Stromal cell of bone marrow (primary cell): ENCODE results near the gene FHOD3.

Experiments used
- DNase-seq: peaks from one replicate; pipeline ENCODE4 v3.0.0-alpha.2; 2012; ENCODE audit warnings: low read depth

The FHOD3 gene

DNA sequence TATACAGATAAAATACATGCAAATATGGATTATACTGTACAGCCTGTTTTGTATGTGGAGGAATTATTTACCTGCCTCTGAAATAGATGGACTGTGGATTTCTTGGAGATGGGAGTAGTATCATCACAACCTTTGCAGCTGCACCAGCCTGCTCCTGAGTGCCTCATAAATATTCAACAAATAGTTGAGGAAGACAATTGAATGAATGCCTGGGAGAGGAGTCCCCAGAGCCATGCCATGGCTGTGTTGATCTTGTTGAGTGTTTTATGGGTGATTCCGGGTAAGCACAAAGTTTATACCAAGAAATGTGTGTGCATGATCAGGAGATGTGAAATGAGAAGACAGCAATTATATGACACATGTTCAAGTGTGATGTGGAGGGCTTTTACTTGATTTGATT lies 225.0 kb downstream of the FHOD3 start:
- DNase-seq, result no peak

DNA sequence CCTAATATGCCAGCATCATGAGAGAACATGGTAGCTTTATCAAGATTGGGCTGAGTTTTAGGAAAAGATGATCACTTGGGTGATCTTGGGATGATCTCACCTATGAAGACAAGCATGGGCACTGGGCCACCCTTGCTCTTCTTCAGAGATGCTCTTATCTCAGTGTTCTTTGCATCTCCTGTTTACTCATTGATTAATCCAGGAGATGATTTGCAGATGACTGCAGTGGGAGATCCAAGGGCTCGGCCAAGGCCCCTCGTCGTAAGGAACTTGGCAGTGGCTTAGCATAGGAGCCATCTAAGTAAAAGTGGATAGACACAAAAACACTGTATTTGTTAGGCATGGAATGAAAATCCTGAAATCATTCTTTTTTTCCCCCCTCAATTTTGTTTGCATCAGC lies 228.4 kb downstream of the FHOD3 start:
- no peak for DNase-seq

DNA sequence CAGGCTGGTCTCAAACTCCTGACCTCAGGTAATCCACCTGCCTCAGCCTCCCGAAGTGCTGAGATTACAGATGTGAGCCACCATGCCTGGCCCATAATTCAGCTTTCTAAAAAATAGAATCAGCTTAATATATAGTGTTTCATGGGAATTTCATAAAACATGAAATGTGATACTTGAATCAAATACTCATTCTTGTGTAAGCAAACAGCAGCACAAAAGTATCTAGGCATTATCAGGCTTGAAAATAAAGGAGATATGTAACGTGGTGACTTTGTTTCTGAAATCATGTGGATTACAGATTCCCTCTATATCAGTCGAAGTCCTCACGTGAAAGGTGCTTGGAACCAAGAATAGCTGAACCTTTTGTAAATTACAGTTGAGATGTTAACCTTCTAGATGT lies 229.1 kb downstream of the FHOD3 start:
- DNase-seq, result no peak

DNA sequence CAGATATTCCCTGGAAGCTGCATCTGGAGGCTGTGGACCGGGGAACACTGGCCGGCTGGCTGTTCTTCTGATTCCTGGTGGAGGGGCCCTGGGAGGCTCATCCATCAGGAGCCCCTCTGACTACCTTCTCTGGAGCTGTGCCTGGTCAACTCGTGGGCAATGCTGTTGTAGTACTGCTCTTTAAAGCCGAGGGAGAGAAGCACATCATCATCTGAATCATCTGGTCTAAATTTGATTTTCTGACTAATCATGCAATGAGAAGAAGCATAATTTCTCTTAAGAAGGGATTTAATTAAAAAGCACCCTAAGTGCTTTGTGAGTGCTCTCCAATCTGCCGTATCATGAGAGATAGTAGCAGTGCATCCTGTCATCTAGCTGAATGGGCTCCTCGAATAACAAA lies 229.5 kb downstream of the FHOD3 start:
- no peak for DNase-seq

DNA sequence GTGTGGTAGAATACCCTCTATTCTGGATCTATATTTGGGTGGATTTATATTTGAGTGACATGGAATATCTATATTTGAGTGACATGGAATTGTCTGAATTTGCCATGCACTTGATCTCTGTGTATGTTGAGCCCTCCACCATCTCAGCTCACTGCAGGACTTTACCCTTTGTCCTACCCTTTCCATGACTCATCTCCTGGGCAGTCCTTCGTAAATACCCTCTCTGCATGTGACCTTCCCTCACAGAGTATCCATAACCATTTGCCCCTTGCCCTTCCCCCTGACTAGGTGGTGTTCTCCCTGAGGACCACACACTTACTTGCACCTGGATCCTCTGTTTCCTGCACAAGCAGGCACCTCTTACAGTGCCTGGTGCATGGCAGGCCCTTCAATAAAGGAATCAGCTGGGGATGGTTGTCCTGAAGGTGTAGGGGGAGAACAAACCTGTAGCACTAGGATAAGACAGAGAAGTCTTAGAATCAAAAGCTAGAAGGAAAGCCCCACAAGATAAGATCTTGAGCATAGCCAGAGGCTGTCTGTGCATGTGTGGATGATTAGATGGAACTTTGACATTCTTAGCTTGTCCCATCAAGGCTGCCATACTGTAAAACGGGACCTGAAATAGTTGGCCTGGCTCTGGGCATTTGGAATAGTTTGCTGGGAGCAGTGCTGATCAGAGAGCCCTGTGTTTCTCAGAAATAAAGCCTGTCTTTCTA lies 230.4 kb downstream of the FHOD3 start:
- no peak for DNase-seq

DNA sequence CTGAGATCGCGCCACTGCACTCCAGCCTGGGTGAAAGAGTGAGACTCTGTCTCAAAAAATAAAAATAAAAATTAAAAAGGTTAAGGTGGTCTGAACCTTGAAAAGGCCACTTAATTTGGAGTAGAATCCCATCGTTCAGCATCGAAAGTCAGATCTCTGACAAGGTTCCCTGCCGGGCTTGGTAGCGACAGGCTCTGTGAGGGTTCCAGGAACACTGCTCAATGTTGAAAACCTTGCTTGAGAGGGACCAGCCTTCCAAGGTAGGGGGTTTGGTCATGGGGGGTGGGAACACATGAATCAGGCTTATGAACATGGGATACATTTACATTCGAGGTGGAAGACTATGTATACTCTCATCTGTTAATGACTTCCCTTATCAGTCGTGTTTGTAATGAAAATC lies 232.2 kb downstream of the FHOD3 start:
- DNase-seq, result no peak

DNA sequence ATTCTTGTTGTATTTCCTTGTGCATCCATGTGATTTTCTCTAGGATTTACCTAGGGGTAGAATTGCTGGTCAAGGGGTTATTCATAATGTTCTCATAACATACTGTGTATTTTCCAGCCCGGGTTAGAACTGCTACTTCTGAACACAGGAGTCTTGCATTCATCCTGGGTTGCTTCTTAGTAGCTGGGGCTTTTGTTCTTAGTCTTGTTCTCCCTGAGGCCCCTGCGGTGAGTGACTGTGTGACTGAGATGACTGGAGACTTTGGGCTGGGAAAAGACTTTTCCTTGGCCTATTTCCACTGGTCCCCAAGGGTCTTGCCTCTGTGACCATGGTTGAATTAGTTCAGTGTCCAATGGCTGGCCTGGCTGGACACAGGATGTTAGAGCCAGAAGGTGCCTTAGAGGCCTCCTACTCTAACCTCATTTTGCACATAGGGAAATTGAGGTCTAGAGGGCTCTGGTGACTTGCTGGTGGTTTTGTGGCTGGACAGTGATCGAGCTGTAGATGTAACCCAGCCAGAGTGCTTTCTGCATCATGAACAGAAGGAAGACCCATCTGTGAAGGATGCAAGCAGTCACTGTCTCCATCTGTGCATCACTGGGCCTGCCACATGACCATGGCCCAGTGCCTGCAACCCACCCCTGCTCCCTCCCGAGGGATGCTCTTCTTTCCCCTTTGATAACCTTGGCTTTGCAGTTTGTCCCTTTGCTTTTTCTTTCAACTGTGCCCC lies 233.3 kb downstream of the FHOD3 start:
- no peak for DNase-seq

DNA sequence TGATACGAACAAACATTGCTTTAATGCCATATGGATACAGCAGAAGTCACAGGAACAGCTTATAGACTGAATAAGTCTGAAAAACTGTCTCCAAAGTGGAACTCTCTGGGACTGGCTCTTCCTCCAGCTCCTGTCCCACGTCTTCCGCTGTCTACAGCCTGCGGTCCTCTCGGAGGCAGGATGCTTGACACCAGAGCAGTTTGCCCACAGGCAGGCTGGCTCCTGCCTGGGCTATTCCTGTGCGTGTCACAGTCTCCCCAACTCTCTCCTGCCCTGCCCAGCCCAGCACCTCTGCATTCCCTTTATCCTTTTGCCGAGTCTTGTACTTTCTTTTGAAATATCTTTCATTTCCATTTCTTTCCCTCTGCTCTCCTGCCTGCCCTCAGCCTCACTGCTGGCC lies 234.1 kb downstream of the FHOD3 start:
- no peak for DNase-seq

DNA sequence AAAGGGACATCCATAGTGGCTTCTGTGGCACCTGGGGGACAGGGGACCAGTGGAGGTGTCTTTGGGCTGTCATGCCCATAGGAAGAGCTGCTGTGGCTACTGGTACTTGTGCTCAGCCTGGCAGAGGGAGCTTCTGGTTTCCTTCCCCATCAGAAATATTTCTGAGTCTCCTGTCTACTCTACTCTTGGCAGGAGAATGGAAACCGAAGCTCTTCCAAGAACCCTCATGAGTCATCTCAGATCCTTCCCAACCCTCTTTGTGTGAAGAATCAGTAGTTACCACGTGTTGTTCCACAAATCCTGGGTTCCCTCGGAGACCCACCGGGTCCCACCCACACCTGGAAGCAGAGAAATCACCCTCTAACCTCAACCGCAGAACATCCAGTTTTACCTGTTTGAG lies 234.9 kb downstream of the FHOD3 start:
- peak; percentile 81 for DNase-seq

DNA sequence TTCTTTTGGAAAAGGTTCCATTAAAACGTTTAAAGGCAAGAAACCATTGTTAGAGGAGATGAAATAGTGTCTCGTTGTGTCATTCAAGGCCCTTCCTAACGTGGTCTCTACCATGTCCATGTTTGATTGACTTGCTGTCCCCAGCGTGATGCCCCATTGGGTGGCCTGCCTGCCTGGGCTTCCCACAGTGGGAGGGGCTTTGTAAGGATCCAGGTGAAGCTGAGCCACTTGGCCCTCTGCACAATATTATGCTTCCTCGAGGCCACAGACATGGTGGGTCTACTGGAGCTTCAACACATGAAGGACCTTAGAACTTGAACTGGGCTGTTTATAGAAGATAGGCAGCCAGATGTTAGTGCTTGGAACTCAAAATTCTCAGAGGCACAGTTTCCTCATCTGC lies 235.3 kb downstream of the FHOD3 start:
- no peak for DNase-seq

DNA sequence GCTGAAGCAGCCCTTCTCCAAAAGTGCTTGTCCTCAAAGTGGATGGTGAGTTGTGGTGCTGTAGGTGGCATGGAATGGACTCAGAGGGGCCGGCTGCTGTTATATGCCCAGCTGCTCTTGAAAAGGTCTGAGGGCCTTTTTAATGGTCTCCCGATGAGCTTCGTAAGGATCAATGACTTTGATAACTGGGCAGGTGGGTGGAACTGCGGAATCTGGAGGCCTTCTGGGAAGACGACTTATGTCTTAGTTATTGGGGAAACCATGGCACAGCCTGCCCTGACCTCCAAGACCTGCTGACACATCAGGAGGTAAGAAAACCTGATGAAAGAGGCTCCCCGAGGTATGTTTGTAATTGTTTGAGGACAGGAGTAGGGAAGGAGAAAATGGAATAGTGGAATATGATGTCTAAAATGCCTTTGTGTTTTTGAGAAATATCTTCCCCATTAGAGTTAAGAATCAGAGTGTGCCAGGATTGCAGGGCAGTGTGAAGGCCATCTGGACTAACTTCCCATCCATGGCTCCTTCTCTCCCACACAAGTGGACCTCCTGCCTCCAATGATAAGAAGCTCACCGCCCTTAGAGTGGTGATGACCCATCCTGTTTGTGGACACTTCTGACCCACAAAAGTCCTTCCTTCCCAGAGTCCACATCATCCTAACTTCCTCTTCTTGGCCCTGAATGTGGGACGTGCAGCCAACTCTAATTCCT lies 236.1 kb downstream of the FHOD3 start:
- DNase-seq, result no peak

DNA sequence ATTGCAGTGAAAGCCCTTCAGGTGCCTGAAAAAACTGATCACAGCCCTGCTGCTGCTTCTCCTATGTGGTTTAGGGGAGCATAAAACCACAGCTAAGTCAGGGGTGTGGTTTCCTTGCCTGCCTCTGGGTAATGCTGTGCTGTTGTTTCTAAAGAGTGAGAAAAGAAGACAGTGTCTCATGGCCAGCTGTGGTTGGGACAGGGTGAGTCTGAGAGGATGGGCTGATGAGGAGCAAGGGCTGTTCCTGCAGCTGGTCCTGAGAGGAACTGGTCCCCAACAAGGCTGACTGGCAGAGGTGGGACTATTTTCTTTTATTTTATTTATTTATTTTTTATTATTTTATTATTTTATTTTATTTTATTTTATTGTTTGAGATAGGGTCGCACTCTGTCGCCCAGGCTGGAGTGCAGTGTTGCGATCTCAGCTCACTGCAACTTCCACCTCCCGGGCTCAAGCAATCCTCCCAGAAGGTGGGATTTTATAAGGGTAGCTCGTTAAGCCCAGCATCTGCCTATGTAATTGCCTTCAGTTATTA lies 236.7 kb downstream of the FHOD3 start:
- no peak for DNase-seq

DNA sequence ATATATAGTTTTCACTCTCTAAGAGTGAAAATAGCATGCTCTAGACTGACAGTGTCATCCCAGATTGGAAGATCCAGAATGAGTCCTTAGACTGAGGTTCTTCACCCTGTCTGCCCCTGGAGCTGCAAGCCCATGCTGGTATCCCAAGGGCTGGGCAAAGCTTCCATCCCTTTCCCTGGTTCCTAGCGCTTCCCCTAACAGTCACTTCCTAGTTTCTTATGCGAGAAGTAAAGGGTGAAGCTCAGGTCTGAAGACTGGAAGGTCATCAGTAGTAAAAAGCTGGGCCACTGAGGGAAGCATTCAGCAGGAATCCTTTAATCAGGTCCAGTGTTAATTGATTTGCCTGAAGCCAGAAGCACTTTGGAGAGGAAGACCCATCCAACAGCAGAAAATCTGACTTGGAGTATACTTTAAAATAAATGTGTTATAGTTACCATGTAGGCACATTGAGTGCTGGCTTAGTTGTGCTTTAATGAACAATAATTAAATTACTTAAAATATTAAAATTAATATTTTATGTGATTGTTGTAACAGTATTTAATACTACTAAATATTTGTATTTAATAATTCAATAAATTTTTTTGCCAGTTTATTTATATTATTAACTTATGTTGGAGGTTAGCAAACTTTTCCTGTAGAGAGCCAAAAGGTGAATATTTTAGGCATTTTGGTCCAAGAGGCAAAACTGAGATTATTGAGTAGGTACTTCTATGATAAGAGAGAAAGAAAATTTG lies 237.9 kb downstream of the FHOD3 start:
- DNase-seq, result no peak

DNA sequence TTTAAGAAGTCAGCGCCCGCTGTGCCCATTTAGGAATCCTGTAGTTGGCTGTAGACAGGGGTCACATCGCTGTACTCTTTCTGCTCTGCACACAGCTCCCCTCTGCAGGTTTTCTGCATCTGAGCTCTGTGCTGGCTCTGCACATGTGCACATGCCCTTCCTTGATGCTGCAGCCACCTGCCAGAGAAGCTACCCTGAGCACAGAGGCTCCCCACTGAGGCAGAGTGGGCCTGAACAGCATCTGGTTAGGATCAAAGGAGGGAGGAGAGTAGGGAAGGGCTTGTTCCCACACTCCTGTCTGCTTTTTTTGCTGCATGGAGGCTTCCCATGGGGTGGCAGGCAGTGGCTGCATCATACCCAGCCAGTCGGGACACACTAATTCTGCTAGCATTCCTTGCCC lies 238.9 kb downstream of the FHOD3 start:
- no peak for DNase-seq

DNA sequence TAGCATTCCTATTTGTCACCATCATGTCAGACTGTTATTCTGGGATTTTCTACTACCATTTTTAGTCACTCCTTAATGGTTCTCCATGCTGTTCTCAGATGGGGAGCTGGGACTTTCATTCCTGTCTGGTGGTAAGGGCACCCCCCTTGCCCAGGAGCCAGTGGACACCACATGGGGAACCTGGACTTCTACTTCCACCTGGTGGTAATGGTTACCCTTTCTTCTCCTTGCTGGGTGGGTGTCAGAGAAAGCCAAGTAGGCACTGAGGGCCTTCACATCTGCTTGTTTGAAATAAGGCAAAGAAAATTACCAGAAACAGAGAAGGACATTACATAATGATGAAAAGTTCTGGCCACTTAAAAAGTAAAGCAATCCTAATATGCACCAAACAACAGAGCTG lies 239.8 kb downstream of the FHOD3 start:
- no peak for DNase-seq

DNA sequence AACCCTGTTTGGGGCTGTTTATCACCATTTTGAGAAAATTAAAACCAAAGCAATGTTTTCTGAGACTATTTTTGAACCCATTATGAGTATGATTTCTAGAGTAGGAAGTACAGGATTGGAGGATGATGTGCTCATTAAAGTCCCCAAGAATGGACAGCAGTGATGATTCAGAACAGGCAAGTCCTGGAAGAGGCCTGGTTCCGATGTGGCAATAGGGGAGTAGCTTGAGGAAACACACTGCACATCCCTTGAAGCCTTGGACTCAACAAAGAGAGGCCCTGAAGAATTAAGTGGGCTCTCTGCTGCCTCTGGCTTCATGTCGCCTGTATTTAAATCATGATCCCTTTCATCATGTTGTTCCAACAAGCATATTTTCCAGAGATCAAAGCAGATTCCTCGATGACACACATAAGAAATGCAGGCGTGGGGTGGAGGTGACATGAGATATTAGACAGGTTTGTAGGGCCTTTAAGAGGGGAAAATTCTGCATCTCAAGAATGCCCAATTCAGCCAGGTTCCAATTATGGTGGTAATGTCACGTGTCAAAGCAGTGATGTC lies 242.2 kb downstream of the FHOD3 start:
- DNase-seq, result no peak

DNA sequence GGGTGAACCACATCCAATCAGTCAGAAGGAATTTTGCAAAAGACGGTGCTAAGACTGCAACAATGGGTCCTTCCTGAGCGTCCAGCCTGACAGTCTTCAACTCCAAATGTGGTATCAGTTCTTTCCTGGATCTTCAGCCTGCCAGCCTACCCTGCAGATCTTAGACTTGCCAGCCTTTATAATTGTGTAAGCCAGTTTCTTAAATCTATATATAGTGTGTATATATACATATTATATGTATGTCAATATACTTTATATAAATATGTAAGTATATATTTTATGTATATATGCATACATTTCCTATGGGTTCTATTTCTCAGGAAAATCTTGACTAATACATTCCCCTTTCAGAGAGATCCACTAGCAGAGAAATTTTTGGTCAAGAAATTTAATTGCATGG lies 245.5 kb downstream of the FHOD3 start:
- DNase-seq, result no peak

DNA sequence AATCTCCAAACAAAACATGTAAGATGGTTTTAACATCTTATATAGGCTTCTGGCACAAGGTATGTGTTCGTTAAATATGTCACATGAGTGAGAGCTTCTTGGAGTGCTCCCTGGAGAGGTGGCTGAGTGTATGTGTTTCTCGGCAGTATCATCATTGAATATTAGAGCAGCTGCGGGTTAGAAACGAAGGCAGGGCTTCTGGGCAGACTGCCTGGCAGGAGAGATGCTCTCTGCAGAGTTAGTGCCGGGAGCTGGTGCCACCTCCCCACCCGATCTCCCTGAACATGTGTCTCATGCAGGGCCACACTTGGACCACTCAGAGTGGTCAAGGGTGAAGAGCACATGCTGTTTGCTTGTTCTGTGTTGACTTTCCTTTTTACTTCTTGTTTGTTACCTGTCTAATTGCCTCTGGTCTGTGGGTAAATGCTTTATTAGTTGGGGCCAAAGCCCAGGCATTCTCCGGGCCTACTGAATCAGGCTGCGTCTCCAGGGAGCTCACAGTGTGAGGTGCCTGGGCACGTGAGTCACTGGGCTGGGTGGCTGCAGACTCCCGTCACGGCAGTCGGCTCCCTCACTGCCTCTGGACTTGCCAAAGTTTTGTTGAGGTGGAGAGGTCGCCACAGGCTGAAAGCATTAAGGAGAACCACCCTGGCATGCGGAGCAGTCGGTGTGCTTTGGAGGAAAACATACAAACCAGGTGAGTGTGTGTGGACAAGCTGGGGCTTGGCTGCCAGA lies 246.6 kb downstream of the FHOD3 start:
- DNase-seq, result no peak

DNA sequence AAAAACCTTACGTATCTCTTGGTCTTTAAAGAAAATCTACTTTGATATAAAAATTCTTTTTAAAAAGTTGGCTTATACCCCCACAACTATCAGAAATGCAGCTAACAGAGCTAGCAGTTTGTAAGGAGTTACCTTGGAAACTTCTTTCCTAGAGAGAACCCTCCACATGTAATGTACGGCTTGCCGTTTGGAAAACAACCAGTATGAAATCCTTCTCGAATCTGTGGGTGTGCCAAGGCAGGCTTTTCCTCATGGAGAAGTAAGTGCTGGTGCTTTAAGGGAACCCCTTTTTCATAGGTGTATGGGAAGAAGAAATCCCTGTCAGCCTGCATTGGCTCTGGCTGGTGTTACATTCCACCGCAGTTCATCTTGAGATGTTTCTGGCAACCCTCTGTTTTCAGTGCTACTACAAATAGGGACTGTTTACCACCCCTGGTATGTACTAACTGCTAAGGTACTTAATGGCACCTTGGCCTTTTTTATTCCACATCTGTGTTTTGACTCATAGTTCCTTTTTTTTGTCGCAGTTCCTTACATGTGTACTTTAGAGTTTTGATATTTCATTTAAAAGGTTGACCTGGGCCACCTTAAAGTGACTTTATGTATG lies 248.4 kb downstream of the FHOD3 start:
- no peak for DNase-seq

DNA sequence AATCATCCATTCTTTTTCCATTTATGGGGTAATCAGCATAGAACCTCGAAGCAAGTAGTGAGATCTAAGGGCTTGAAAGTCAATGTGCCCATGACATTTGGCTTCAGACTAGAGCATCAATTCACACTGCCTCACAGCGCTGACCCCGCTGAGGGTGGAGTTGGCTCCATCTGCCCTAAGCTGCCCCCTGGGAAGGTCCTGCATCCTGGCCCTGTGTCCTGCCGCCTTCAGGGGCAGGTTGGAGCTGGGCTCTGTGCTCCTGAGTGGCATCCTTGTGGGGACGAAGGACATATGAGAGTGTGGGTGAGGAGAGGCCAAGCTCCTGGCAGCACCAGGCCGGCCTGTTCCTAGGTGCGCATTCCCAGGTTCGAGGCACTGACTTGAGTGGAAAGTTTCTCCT lies 249.4 kb downstream of the FHOD3 start:
- DNase-seq, result no peak

DNA sequence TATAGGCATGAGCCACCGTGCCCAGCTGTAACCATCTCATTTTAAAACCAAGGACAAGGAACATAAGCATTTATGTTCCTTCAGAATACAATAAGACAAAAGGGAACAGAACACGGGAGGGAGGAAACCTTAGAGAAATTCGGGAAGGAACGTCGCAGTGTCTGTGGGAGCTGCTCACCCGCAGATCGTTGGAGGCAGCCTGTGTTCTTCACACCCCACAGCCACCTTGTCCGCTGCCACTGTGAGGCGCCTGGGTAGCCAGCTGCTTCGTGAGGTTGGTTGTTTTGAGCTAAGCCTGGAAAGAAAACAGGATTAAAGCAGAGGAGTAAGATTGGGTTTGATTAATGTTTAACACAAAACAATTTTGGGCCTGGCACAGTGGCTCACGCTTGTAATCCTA lies 250.0 kb downstream of the FHOD3 start:
- DNase-seq, result no peak
